ENCODE measurements around the gene CPNE5.

CPNE5 gene

DNA sequence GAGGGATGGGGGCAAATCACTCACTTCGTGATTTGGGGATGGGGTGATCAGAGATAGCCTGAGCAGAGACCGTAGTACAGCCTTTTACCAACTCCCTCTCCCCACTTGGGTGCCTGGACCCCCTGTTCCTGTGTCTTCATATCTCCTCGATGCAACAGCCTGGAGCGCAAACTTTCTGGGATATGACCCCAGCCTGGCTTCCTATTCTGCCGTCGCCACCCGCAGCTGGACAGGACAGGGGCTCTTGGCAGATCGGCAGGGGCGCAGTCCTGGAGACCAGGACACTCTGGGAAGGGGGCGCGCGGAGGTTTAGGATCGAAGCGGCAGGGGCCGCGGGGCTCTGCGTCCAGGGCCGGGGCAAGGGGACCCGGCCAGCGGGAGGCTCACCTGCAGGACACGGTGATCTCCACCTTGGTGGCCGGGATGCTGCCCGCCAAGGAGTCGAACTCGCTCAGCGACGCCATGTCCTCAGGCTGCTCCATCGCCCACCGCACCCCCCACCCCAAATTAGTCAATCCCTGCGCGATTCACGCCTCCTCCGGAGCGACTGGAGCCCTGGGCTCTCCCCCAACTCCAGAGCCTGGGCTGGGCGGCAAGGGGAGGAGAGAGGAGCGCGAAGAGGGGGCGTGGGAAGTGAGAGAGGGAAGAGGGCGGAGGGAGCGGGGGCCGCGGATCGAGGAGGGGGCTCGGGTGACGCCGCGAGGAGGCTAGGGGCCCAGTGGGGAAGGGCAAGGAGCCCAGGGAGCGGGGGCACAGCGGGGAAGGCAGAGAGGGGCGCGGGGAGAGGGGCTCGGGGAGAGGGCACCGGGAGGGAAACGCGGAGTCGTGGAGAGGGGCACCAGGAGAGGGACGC is at the start of gene CPNE5:
Gene CPNE5 (minus strand): TSS at position 549 of the 853 bp plus-strand sequence. CDS start 67 bp downstream, at position 482.
- Histone ChIP-seq H3K9me3 (no peaks in the 10 kb centered on the region), H3K36me3 (no peaks in the 10 kb centered on the region), H3K4me1 (peaks cover 0 to 27% (median 23%) of the 10 kb centered on the region in 4 donors), H3K4me3 (peak within 1 kb of the TSS; percentile 48 to 55), H3K27ac (peak within 1 kb of the TSS in 1 of 2 donors; percentile 47), H3K27me3 (no peaks in the 10 kb centered on the region)
- intact Hi-C loops (cut with DNase I; ENCODE audit: low total_unique reads) = no loop called here
- no peak for DNase-seq
- TF ChIP-seq, protein P1, sequence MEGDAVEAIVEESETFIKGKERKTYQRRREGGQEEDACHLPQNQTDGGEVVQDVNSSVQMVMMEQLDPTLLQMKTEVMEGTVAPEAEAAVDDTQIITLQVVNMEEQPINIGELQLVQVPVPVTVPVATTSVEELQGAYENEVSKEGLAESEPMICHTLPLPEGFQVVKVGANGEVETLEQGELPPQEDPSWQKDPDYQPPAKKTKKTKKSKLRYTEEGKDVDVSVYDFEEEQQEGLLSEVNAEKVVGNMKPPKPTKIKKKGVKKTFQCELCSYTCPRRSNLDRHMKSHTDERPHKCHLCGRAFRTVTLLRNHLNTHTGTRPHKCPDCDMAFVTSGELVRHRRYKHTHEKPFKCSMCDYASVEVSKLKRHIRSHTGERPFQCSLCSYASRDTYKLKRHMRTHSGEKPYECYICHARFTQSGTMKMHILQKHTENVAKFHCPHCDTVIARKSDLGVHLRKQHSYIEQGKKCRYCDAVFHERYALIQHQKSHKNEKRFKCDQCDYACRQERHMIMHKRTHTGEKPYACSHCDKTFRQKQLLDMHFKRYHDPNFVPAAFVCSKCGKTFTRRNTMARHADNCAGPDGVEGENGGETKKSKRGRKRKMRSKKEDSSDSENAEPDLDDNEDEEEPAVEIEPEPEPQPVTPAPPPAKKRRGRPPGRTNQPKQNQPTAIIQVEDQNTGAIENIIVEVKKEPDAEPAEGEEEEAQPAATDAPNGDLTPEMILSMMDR (IDR thresholded peaks at IDR 0.05) = no peak

DNA sequence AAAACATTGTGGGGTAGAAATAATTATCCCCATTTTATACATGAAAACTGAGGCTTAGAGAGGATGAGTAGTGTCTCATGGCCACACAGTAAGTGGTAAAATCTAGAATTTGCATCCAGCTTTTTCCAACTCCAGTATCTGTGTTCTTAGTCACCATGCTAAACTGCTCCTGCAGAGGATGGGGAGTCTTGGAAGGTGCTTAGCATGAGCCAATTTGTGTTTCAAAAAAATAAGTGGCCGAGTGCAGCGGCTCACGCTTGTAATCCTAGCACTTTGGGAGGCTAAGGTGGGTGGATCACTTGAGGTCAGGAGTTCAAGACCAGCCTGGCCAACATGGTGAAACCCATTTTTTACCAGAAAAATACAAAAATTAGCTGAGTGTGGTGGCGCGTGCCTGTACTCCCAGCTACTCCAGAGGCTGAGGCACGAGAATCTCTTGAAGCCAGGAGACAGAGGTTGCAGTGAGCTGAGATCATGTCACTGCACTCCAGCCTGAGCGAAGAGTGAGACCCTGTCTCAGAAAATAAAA is 48.9 kb upstream of the CPNE5 start:
- intact Hi-C loops (cut with DNase I; ENCODE audit: low total_unique reads) = loop anchor here (5.0 to 10.0 kb wide), 3 partner anchors 94 to 287 kb away; partner anchors contain the start of gene PIM1
- Histone ChIP-seq H3K4me3 (no peak overlapping the region), H3K27me3 (no peaks in the 10 kb centered on the region), H3K4me1 (peaks cover 0 to 25% (median 17%) of the 10 kb centered on the region in 4 donors), H3K36me3 (no peaks in the 10 kb centered on the region), H3K27ac (no peak overlapping the region), H3K9me3 (no peaks in the 10 kb centered on the region)
- no peak for DNase-seq
- TF ChIP-seq, protein P1 (IDR thresholded peaks at IDR 0.05) = no peak

DNA sequence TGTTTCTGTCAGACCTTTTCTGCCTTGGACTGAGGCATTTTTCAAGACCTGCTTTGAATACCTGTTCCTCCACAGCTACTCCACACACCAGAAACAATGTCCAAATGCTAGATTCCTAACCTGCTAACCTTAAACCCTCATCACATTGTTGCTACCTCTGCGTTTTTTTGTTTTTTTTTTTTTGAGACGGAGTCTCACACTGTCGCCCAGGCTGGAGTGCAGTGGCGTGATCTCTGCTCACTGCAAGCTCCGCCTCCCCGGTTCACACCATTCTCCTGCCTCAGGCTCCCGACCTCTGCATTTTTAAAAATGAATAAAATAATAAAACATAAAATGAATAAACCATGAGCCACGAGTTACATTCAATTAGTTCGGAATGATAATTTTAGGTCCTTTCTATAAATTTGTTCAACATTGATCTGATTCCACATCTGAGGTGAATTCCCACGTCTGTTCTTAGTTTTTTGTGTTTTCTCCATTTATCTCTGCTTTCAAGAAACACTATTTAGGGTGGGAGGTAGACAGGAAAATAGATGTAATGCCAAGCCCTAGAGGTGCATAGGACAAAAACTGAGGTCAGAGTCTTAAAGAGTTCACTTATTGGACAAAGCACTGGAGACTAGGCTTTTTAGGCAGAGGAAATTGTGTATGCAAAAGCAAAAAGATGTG is 47.8 kb upstream of the CPNE5 start:
- no peaks in the 10 kb centered on the region for H3K36me3 ChIP-seq
- TF ChIP-seq, protein P1 (IDR thresholded peaks at IDR 0.05) = no peak
- no peaks in the 10 kb centered on the region for H3K9me3 ChIP-seq
- H3K4me1 ChIP-seq = peaks cover 0 to 25% (median 17%) of the 10 kb centered on the region in 4 donors
- intact Hi-C loops (cut with DNase I; ENCODE audit: low total_unique reads) = loop anchor here (5.0 to 10.0 kb wide), 3 partner anchors 95 to 288 kb away; partner anchors contain the start of gene PIM1
- DNase-seq = no peak
- peak overlapping the region; percentile 86 to 89 for H3K27ac ChIP-seq
- peak overlapping the region; percentile 75 to 77 for H3K4me3 ChIP-seq
- H3K27me3 ChIP-seq = no peaks in the 10 kb centered on the region

DNA sequence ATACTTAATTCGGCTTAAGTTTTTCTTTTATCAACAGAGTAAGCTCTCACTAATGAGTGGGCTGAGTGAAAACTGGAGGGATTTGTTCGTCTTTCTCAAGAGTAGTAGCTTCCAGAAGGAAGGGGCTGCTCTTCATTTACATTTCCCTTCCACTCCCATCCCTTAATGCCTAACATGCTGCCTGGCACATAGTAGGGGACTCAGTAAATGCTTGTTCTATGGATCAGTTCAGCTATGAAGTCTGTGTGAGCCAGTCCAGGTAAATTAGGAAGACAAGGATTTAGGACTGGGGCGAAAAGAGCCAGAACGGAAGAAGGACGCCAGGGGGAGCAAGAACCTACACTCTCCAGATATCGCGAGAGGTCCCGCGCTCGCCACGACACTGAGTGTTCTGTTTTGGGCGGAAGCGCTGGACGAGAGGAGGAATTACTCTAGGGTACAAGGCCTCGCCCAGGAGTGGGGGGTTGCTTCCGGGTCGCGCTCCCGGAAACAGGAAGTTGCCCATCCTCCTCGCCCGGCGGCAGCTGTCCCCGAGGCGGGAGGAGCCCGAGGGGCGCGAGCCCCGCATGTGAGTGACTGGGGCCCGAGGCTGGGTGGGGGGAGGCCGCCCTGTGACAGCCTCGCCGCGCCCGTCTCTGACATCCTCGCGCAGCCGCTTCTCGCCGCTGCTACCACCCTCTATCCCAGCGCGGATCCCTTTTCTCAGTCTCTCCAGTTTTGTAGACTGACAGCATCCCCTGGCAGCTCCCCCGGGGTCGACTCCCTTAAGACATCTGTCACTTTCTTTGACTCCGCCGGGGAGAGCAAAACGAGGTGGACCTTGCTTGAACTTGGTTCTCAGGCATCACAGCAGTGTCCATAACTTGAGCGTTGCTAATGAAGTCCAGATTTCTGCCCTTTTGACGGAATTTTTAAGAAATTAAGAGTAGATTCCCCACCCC is 46.5 kb upstream of the CPNE5 start, which contains the start of gene C6orf89:
Gene C6orf89 (plus strand): TSS at position 492 of the 941 bp plus-strand sequence. CDS start 13,493 bp downstream, outside the sequence.
- peak within 1 kb of the TSS; percentile 75 to 77 for H3K4me3 ChIP-seq
- H3K9me3 ChIP-seq = no peaks in the 10 kb centered on the region
- DNase-seq = peak; percentile 98 to 99
- H3K27ac ChIP-seq = peak within 1 kb of the TSS; percentile 86 to 89
- TF ChIP-seq, protein P1 (IDR thresholded peaks at IDR 0.05) = peak; percentile 86 to 95
- H3K27me3 ChIP-seq = no peaks in the 10 kb centered on the region
- H3K36me3 ChIP-seq = no peaks in the 10 kb centered on the region
- peaks cover 0 to 25% (median 17%) of the 10 kb centered on the region in 4 donors for H3K4me1 ChIP-seq
- intact Hi-C loops (cut with DNase I; ENCODE audit: low total_unique reads) = loop anchor here (5.0 to 10.0 kb wide), 3 partner anchors 97 to 289 kb away; partner anchors contain the start of gene PIM1

Measured in tibial artery (tissue), 4 donors.